Endothelial cell of umbilical vein (primary cell): Measurements from ENCODE around the gene YWHAH.

Source experiments
- EZH2 ChIP-seq: IDR thresholded peaks from 2 replicates; pipeline ENCODE4 v1.6.1; 2012; ENCODE audit warnings: borderline replicate concordance, low read depth, mild to moderate bottlenecking, moderate library complexity, low read length, inconsistent platforms; ENCODE audit not compliant: severe bottlenecking
- FOS ChIP-seq: IDR thresholded peaks from 2 replicates; pipeline ENCODE4 v1.6.1; 2011; ENCODE audit warnings: mild to moderate bottlenecking, low read length, moderate library complexity, borderline replicate concordance; ENCODE audit not compliant: insufficient read depth
- GATA2 ChIP-seq: IDR thresholded peaks from 2 replicates; pipeline ENCODE4 v1.7.0; 2011; ENCODE audit warnings: low read depth, mild to moderate bottlenecking, moderate library complexity, mixed read lengths, low read length; ENCODE audit not compliant: insufficient read length, insufficient read depth
- JUN ChIP-seq: IDR thresholded peaks from 2 replicates; pipeline ENCODE4 v1.6.1; 2011; ENCODE audit warnings: borderline replicate concordance, low read depth; ENCODE audit not compliant: insufficient read length, insufficient read depth
- MAX ChIP-seq: IDR thresholded peaks from 2 replicates; pipeline ENCODE4 v1.6.1; 2011; ENCODE audit not compliant: insufficient read depth, insufficient read length
- MYC ChIP-seq: IDR thresholded peaks from one replicate; pipeline ENCODE4 v1.6.1; 2011; ENCODE audit warnings: mild to moderate bottlenecking, low read depth, low read length
- POLR2A ChIP-seq: IDR thresholded peaks from 2 replicates; pipeline ENCODE4 v1.6.1; 2012; ENCODE audit warnings: low read depth, mild to moderate bottlenecking, control low read depth, low read length
- POLR2AphosphoS5 ChIP-seq: IDR thresholded peaks from 2 replicates; pipeline ENCODE4 v1.6.1; 2012; ENCODE audit warnings: low read depth, mild to moderate bottlenecking, control low read depth, low read length, moderate library complexity; ENCODE audit not compliant: insufficient read depth
- TF ChIP-seq, protein P1 (sequence below), 2 donors: IDR thresholded peaks; 1 replicate in 1 of 2; 2 replicates in 1 of 2; pipeline ENCODE4 v1.5.1; 2011; ENCODE audit warnings: low read length in 2 of 2, mild to moderate bottlenecking in 2 of 2, moderate library complexity in 2 of 2, control low read depth in 1 of 2, inconsistent platforms in 1 of 2, low read depth in 1 of 2; ENCODE audit not compliant: insufficient read depth in 1 of 2; ENCODE audit errors: extremely low read depth in 1 of 2

DNA sequence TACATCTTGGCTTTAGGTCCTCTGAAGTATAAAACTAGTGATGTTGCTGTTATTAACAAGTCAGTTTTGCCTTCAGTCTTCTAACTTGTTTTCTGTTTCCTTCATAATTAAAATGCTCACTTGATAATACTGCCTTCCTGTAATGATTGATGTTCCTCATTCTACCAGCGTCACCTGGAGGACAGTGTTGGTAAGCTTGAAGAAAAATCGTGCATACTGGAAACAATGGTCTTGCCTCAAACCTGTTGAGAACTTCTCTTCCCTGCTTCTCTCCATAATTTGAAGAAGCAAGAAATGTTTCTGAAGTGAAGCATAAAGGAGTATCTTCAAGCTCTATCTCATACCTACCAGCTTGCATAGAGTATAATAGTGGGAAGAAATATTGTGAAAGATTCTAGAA is 3.0 kb downstream of the YWHAH start:
- TF ChIP-seq POLR2A (no peak), EZH2 (no peak), POLR2AphosphoS5 (no peak), MAX (no peak), JUN (no peak), FOS (no peak), MYC (no peak), GATA2 (no peak)
- TF ChIP-seq, protein P1, sequence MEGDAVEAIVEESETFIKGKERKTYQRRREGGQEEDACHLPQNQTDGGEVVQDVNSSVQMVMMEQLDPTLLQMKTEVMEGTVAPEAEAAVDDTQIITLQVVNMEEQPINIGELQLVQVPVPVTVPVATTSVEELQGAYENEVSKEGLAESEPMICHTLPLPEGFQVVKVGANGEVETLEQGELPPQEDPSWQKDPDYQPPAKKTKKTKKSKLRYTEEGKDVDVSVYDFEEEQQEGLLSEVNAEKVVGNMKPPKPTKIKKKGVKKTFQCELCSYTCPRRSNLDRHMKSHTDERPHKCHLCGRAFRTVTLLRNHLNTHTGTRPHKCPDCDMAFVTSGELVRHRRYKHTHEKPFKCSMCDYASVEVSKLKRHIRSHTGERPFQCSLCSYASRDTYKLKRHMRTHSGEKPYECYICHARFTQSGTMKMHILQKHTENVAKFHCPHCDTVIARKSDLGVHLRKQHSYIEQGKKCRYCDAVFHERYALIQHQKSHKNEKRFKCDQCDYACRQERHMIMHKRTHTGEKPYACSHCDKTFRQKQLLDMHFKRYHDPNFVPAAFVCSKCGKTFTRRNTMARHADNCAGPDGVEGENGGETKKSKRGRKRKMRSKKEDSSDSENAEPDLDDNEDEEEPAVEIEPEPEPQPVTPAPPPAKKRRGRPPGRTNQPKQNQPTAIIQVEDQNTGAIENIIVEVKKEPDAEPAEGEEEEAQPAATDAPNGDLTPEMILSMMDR (IDR thresholded peaks at IDR 0.05; ENCODE audit: extremely low read depth in 1 of 2, insufficient read depth in 1 of 2, low read depth in 1 of 2, low read length in 2 of 2), result peak; percentile 34 to 39
